ENCODE measurements around the gene YAF2.
A peak's percentile ranks its signal among the peaks of the same experiment; 100 is the strongest.

The YAF2 gene

GRCh38 chr12:42186793-42187192, 51.3 kb downstream of the YAF2 start:
- Histone ChIP-seq H3F3A (ENCODE audit: control insufficient read depth, insufficient read depth) (0 out of 2 replicates have a peak, but pooled peaks cover 5% of the 10 kb centered on the region), H3K36me3 (ENCODE audit: control insufficient read depth, low read length) (peaks cover 13% of the 10 kb centered on the region), H3K79me2 (ENCODE audit: control insufficient read depth, low read length) (peaks cover 11% of the 10 kb centered on the region), H4K20me1 (ENCODE audit: control insufficient read depth, insufficient read depth, low read depth, low read length) (no peaks in the 10 kb centered on the region), H3K9me3 (ENCODE audit: control insufficient read depth, insufficient read depth, low read length) (no peaks in the 10 kb centered on the region), H3K4me2 (ENCODE audit: low read length) (peak overlapping the region; percentile 62), H3K27ac (ENCODE audit: low read depth, low read length) (no peak overlapping the region), H3K4me1 (ENCODE audit: control insufficient read depth, low read length) (peaks cover 15% of the 10 kb centered on the region), H3K27me3 (ENCODE audit: control insufficient read depth, low read length) (no peaks in the 10 kb centered on the region), H3K4me3 (ENCODE audit: low read length) (peak overlapping the region; percentile 40), H3K9me2 (replicated peaks; ENCODE audit: control insufficient read depth, low read length) (no peaks in the 10 kb centered on the region)
- TF ChIP-seq, protein P1, sequence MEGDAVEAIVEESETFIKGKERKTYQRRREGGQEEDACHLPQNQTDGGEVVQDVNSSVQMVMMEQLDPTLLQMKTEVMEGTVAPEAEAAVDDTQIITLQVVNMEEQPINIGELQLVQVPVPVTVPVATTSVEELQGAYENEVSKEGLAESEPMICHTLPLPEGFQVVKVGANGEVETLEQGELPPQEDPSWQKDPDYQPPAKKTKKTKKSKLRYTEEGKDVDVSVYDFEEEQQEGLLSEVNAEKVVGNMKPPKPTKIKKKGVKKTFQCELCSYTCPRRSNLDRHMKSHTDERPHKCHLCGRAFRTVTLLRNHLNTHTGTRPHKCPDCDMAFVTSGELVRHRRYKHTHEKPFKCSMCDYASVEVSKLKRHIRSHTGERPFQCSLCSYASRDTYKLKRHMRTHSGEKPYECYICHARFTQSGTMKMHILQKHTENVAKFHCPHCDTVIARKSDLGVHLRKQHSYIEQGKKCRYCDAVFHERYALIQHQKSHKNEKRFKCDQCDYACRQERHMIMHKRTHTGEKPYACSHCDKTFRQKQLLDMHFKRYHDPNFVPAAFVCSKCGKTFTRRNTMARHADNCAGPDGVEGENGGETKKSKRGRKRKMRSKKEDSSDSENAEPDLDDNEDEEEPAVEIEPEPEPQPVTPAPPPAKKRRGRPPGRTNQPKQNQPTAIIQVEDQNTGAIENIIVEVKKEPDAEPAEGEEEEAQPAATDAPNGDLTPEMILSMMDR (IDR thresholded peaks at IDR 0.05; ENCODE audit: low read depth, low read length, poor library complexity, severe bottlenecking) = no peak
- TF ChIP-seq EZH2phosphoT487 (IDR thresholded peaks at IDR 0.05; ENCODE audit: borderline replicate concordance, low read length) = no peak

DNA sequence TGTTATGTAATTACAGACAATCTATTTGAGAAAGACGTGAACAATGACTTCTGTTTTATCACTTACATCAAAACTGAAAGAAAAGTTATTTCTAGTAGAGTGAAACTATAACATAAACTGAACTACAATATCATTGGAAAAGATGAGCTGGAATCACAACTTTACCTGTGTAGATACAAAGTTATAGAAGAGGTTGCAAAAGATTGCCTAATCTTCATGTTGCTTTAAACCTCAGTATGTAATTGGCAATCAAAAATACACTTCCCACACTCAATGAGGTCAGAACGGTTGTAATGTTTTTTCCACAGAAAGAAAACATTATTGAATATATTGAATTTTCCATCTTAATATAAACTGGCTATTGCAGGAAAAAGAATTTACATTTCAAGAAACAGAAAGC, 55.7 kb downstream of the YAF2 start:
- Histone ChIP-seq H3K27ac (ENCODE audit: low read depth, low read length) (no peak overlapping the region), H3K4me1 (ENCODE audit: control insufficient read depth, low read length) (peaks cover 11% of the 10 kb centered on the region), H3K36me3 (ENCODE audit: control insufficient read depth, low read length) (peaks cover 10% of the 10 kb centered on the region), H3K79me2 (ENCODE audit: control insufficient read depth, low read length) (peaks cover 11% of the 10 kb centered on the region), H3K9me2 (replicated peaks; ENCODE audit: control insufficient read depth, low read length) (no peaks in the 10 kb centered on the region), H3F3A (ENCODE audit: control insufficient read depth, insufficient read depth) (no peaks in the 10 kb centered on the region), H3K4me3 (ENCODE audit: low read length) (no peak overlapping the region), H3K4me2 (ENCODE audit: low read length) (no peak overlapping the region), H3K27me3 (ENCODE audit: control insufficient read depth, low read length) (no peaks in the 10 kb centered on the region), H3K9me3 (ENCODE audit: control insufficient read depth, insufficient read depth, low read length) (no peaks in the 10 kb centered on the region), H4K20me1 (ENCODE audit: control insufficient read depth, insufficient read depth, low read depth, low read length) (no peaks in the 10 kb centered on the region)
- TF ChIP-seq, protein P1 (IDR thresholded peaks at IDR 0.05; ENCODE audit: low read depth, low read length, poor library complexity, severe bottlenecking) = no peak
- no peak for TF ChIP-seq EZH2phosphoT487 (IDR thresholded peaks at IDR 0.05; ENCODE audit: borderline replicate concordance, low read length)

DNA sequence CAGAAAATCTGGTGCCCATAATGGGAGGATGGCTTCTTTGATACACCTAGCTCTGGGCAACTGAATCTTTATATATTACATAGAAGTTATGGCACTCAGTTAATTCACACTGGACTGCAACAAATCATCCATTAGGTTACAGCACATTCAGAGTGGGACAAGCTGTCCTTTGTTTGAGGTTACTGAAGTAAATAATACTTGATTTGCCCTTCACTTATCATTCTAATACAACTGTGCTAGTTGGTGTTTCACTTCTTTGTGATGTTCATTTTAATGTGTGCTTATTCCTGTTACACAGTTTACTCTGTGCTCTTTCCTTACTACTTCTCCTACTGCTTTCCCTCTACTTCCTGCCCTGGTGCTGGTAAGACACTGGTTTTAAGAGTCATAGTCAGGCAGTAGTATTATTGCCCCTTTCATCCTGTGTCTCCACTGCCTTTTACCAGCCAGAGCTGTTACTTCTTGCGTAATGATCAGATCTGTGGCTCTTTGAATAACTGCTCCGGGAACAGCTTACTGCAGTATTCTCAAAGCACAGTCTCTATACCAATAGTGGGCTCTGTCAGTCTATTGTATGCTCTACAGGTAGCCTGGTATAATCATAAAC, 57.0 kb downstream of the YAF2 start:
- Histone ChIP-seq H4K20me1 (ENCODE audit: control insufficient read depth, insufficient read depth, low read depth, low read length) (no peaks in the 10 kb centered on the region), H3K36me3 (ENCODE audit: control insufficient read depth, low read length) (peaks cover 10% of the 10 kb centered on the region), H3K4me1 (ENCODE audit: control insufficient read depth, low read length) (no peaks in the 10 kb centered on the region), H3F3A (ENCODE audit: control insufficient read depth, insufficient read depth) (no peaks in the 10 kb centered on the region), H3K79me2 (ENCODE audit: control insufficient read depth, low read length) (peaks cover 6% of the 10 kb centered on the region), H3K4me3 (ENCODE audit: low read length) (no peak overlapping the region), H3K27ac (ENCODE audit: low read depth, low read length) (no peak overlapping the region), H3K9me2 (replicated peaks; ENCODE audit: control insufficient read depth, low read length) (no peaks in the 10 kb centered on the region), H3K27me3 (ENCODE audit: control insufficient read depth, low read length) (no peaks in the 10 kb centered on the region), H3K4me2 (ENCODE audit: low read length) (no peak overlapping the region), H3K9me3 (ENCODE audit: control insufficient read depth, insufficient read depth, low read length) (no peaks in the 10 kb centered on the region)
- no peak for TF ChIP-seq EZH2phosphoT487 (IDR thresholded peaks at IDR 0.05; ENCODE audit: borderline replicate concordance, low read length)
- TF ChIP-seq, protein P1 (IDR thresholded peaks at IDR 0.05; ENCODE audit: low read depth, low read length, poor library complexity, severe bottlenecking) = no peak
